DND-41 (cell line): ENCODE measurements around the gene ZNF892.

ENCODE experiments used
- CTCF ChIP-seq: IDR thresholded peaks from 2 replicates; pipeline ENCODE4 v1.5.1; 2012; ENCODE audit warnings: borderline replicate concordance, low read length, moderate library complexity, mild to moderate bottlenecking; ENCODE audit not compliant: poor library complexity, severe bottlenecking; ENCODE audit errors: extremely low read depth
- EZH2 ChIP-seq: IDR thresholded peaks from 3 replicates; pipeline ENCODE4 v1.6.1; 2012; ENCODE audit warnings: borderline replicate concordance, low read depth, mild to moderate bottlenecking, moderate library complexity, low read length, inconsistent platforms; ENCODE audit not compliant: severe bottlenecking

- no peak for TF ChIP-seq CTCF
- TF ChIP-seq EZH2 = no peak
Observed at GRCh38 chr2:95234286-95234785, 27.0 kb downstream of the ZNF892 start.
